HepG2 (cell line): Measurements from ENCODE around the gene SYNM. TPM values are rescaled to one million over a fixed set of nuclear protein-coding genes. Genes with fewer than 3 reads are reported as not detected.

Experiments
- FOXO4 ChIP-seq: sonication (generic); formaldehyde crosslinking; conservative IDR thresholded peaks from 2 replicates; pipeline ENCODE4 v1.8.1; 2023; ENCODE audit warnings: missing genetic modification reagents
- HMGA1 ChIP-seq: sonication (generic); formaldehyde crosslinking; conservative IDR thresholded peaks from 2 replicates; pipeline ENCODE4 v1.4.0; 2020; ENCODE audit warnings: missing genetic modification reagents
- HNRNPUL1 ChIP-seq: fragments of 200-400 bp; formaldehyde crosslinking; IDR thresholded peaks from 2 replicates; pipeline ENCODE4 v1.6.1; 2017; ENCODE audit warnings: low read depth, mild to moderate bottlenecking, low read length, moderate library complexity
- MIER3 ChIP-seq: IDR thresholded peaks from 2 replicates; pipeline ENCODE4 v1.6.1; 2016; ENCODE audit warnings: missing compliant biosample characterization, borderline replicate concordance
- NFAT5 ChIP-seq: sonication (generic); formaldehyde crosslinking; IDR thresholded peaks from 2 replicates; pipeline ENCODE4 v1.4.0; 2020; ENCODE audit warnings: missing genetic modification reagents
- PRMT3 ChIP-seq: sonication (generic); formaldehyde crosslinking; IDR thresholded peaks from 2 replicates; pipeline ENCODE4 v1.8.1; 2022; ENCODE audit warnings: low read depth, mild to moderate bottlenecking, moderate library complexity, missing genetic modification reagents, borderline replicate concordance
- WIZ ChIP-seq: sonication (generic); formaldehyde crosslinking; IDR thresholded peaks from 2 replicates; pipeline ENCODE4 v1.5.1; 2020; ENCODE audit warnings: mild to moderate bottlenecking, missing genetic modification reagents
- ZBED4 ChIP-seq: sonication (generic); formaldehyde crosslinking; IDR thresholded peaks from 2 replicates; pipeline ENCODE4 v1.4.0; 2020; ENCODE audit warnings: missing genetic modification reagents, borderline replicate concordance
- ZGPAT ChIP-seq: IDR thresholded peaks from 2 replicates; pipeline ENCODE4 v1.6.1; 2016; ENCODE audit warnings: mild to moderate bottlenecking
- ZMYM4 ChIP-seq: sonication (generic); formaldehyde crosslinking; IDR thresholded peaks from 2 replicates; pipeline ENCODE4 v1.8.1; 2023; ENCODE audit warnings: mild to moderate bottlenecking, missing genetic modification reagents
- ZNF30 ChIP-seq: sonication (generic); formaldehyde crosslinking; IDR thresholded peaks from 2 replicates; pipeline ENCODE4 v1.5.0; 2020; ENCODE audit warnings: mild to moderate bottlenecking, missing genetic modification reagents
- ZNF549 ChIP-seq: sonication (generic); formaldehyde crosslinking; IDR thresholded peaks from 2 replicates; pipeline ENCODE4 v1.5.0; 2020; ENCODE audit warnings: missing genetic modification reagents
- ZNF550 ChIP-seq: sonication (generic); formaldehyde crosslinking; IDR thresholded peaks from 2 replicates; pipeline ENCODE4 v1.4.0; 2020; ENCODE audit warnings: mild to moderate bottlenecking, missing genetic modification reagents, borderline replicate concordance
- ZNF556 ChIP-seq: sonication (generic); formaldehyde crosslinking; IDR thresholded peaks from 2 replicates; pipeline ENCODE4 v1.4.0; 2020; ENCODE audit warnings: mild to moderate bottlenecking, missing genetic modification reagents, borderline replicate concordance
- ZNF569 ChIP-seq: sonication (generic); formaldehyde crosslinking; IDR thresholded peaks from 2 replicates; pipeline ENCODE4 v1.5.0; 2020; ENCODE audit warnings: mild to moderate bottlenecking, missing genetic modification reagents, moderate library complexity, borderline replicate concordance
- ZNF607 ChIP-seq: sonication (generic); formaldehyde crosslinking; IDR thresholded peaks from 2 replicates; pipeline ENCODE4 v1.5.1; 2020; ENCODE audit warnings: missing genetic modification reagents, mild to moderate bottlenecking, borderline replicate concordance
- polyA plus RNA-seq, 8 experiments: library from polyadenylated mRNA; depleted of rRNA in 3 of 8; stranded (reverse) in 7 of 8; unstranded in 1 of 8; fragments of >200 nt; fragmentation: Illumina TruSeq in 4 of 8; extraction: Trizol in 4 of 8; gene quantifications; 2 replicates each; pipeline versions ENCODE4 v1.2.1 to v1.2.3, GENCODE V29; 2011 to 2016; ENCODE audit warnings: low read depth in 4 of 8, missing spikeins in 1 of 8, mixed read lengths in 1 of 8; ENCODE audit not compliant: insufficient read depth in 1 of 8
- total RNA-seq, 5 experiments: library from RNA; depleted of rRNA; stranded (reverse); fragments of >200 nt; fragmentation: Illumina TruSeq; extraction: Trizol; gene quantifications; 2 replicates each; pipeline ENCODE4 v1.2.3, GENCODE V29; 2016; ENCODE audit warnings: low read depth in 1 of 5

SYNM gene
- total and polyA plus RNA-seq, 2 of the 13 experiments (the other 11 are each of a cell fraction or from before 2014, with no cell fraction given): 1.1 to 3.7 TPM

DNA sequence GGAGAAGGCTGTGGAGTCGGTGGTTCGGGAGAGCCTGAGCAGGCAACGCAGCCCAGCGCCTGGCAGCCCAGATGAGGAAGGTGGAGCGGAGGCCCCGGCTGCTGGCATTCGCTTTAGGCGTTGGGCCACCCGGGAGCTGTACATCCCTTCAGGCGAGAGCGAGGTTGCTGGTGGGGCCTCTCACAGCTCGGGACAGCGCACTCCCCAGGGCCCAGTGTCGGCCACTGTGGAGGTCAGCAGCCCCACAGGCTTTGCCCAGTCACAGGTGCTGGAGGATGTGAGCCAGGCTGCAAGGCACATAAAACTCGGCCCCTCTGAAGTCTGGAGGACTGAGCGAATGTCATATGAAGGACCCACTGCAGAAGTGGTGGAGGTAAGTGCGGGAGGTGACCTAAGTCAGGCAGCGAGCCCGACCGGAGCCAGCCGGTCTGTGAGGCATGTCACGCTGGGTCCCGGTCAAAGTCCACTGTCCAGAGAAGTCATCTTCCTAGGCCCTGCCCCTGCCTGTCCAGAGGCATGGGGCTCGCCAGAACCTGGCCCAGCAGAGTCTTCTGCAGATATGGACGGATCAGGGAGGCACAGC, 26.7 kb downstream of the SYNM start (continued):
- TF ChIP-seq ZNF607 (no peak), HMGA1 (CRISPR knock-in tag) (no peak), ZNF30 (CRISPR knock-in tag) (no peak), PRMT3 (CRISPR knock-in tag) (no peak), NFAT5 (CRISPR knock-in tag) (no peak), ZNF556 (CRISPR knock-in tag) (no peak), ZNF569 (CRISPR knock-in tag) (no peak), FOXO4 (CRISPR knock-in tag) (no peak), ZBED4 (CRISPR knock-in tag) (peak; percentile 80; the same call in 1 of the 2 replicates), WIZ (CRISPR knock-in tag) (0 out of 2 replicates have a peak, but pooled peaks have one; percentile 63), HNRNPUL1 (no peak), ZGPAT (CRISPR knock-in tag) (peak; percentile 59; the same call in 1 of the 2 replicates), ZNF549 (CRISPR knock-in tag) (0 out of 2 replicates have a peak, but pooled peaks have one; percentile 84), ZMYM4 (CRISPR knock-in tag) (peak; percentile 61; the same call in 1 of the 2 replicates), ZNF550 (CRISPR knock-in tag) (no peak), MIER3 (peak; percentile 53; the same call in 1 of the 2 replicates)
